Activated CD4-positive, alpha-beta T cell treated with anti-CD3 and anti-CD28 coated beads, Interleukin-10, Interleukin-2, amounts not matched to agents 100 ng/mL and 50 ng/mL, durations not matched to agents 16 hours and 8 hours (primary cell): Measurements from ENCODE around the gene LMX1A.
A peak's percentile ranks its signal among the peaks of the same experiment; 100 is the strongest.

Experiments
- DNase-seq: peaks from one replicate; pipeline ENCODE4 v3.0.0-alpha.2; 2020

LMX1A gene

GRCh38 chr1:165355977-165356811 is at the start of gene LMX1A:
TSS of gene LMX1A (minus strand) at chr1:165356715. CDS start at chr1:165355559, 1,156 bp downstream.
- DNase-seq, result no peak

GRCh38 chr1:165403835-165404482 is 47.4 kb upstream of the LMX1A start:
- peak; percentile 49 for DNase-seq

DNA sequence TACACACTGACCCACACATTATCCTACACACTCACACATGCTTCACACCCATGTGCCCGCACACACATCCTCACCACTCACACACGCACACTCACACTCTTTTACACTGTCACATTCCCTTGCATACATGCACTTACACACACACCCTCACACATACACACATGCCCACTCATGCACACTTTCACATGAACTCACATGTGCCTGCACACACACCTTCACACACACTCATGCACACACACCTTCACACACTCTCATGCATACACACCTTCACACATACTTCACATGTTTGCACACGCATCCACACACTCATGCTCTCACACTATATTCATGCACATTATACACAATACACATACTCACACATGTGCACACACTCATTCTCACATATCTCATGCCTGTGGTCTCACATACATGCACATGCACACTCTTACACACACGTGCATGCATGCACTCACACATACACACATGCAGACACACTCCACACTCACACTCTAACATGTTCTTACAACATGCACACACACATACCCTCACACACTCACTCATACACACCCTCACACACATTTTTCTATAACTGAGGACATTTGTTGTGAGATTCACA is 46.1 kb upstream of the LMX1A start:
- no peak for DNase-seq

GRCh38 chr1:165397944-165398343 is 41.4 kb upstream of the LMX1A start:
- peak; percentile 50 for DNase-seq

DNA sequence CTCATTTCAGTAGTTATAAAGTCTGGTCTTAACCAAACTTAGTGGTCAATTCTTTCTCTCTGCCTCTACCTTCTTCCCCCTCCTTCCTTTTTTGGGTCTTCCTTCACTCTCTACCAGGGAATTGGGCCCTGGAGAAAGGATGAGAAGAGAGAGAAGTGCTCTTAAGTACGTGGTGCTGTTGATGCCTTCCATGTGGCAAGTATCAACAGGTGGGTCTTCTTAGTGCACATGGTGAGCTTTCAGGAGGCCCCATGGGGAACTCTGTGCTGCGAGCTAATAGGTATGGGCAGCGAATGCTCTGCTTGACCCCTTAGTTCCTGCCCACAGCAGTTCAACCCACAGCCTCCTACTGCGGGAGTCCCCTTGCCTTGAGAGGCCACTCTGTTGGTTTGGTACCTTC is 39.4 kb upstream of the LMX1A start:
- DNase-seq, result no peak

DNA sequence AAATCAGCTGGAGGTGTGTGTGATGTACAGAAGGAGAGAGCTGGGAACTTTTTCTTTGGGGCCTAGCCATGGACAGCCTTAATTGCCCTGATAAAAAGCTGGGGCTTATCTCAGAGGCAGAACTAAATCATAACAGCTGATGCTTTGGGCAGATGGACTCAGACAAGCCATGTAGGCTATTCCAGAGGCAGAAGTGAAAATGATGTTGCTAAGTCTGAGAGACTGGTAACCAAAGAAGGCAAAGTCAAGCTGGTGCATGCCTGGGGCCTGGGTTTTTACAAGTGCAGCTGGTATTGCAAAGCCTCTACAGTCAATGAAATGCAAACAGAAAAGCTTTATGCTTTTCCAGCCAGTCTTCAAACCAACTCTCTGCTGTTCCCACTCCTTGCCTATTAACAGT is 39.0 kb upstream of the LMX1A start:
- no peak for DNase-seq

GRCh38 chr1:165392634-165393571 is 36.4 kb upstream of the LMX1A start:
- DNase-seq, result peak; percentile 94

DNA sequence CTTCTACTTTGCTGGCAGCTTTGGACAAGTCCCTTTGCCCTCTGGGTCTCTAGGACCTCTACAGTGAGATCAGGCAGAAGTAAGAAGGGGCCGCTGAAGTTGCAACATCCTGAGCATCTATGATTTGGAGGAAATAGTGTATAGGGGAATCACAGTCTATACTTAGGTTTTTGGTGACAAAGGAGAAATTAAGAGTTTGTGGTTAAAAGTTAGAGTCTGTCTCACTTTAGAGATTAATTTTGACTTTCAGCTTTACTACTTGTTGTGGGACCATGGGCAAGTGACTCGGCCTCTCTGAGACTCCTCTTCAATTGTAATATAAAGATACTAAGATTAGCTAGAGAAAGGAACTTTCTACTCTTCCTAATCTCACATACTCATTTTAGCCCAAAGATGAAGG is 33.1 kb upstream of the LMX1A start:
- peak; percentile 6 for DNase-seq

GRCh38 chr1:165387961-165388360 is 31.4 kb upstream of the LMX1A start:
- DNase-seq, result no peak

DNA sequence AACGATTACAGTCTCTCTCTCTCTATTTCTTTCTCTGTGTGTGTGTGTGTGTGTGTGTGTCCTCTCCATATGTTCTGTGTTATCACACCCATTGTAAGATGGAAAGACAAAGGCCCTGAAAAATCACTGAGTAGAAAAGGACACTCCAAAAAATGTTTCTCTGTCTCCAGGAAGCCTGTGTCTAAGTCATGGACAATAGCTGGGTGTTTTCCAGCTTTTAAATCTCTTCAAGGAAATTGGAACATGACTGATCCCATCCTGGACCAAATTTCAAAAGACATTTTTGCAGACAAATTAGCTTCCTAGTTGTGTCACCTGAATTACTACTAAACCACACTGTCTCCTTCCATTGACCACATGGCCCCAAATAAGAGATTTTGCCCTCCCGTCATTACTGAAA is 31.0 kb upstream of the LMX1A start:
- no peak for DNase-seq

DNA sequence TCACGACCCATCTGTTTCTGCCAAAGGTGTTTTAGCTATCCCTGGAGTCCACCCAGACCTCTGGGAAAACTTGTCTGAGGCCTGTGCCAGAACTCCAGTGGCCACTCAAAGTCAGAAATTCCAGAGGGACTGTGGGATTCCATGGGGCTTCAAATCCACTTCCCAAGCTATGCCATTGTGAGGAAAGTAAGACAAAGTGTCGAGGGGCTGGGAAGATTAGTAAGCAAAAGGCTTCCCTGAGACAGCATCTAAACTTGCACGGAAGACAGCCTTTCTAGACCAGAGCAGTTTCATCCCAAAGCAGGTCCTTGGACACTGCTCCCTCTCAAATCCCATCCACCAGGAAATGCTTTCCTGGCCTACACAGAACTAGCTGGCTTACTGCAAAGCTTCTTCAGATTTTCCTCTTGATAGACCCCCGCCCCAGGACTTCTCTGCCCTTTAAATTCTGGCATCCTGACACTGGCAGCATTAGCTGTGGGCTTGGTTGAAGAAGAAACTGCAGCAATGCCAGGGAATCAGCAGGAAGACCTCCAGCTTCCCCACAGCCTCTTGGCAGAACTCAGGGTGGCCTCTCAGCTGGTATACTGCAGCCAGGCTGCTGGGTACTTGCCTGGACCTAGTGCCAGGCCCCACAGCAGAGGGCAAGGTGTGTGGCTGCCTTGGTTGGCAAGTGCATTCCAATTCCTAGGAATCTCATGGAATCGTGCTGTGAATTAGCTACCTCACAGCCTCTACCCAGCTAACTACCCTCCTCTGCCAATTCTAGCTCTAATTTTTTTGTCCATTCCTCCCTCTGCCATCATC is 27.3 kb upstream of the LMX1A start:
- no peak for DNase-seq

DNA sequence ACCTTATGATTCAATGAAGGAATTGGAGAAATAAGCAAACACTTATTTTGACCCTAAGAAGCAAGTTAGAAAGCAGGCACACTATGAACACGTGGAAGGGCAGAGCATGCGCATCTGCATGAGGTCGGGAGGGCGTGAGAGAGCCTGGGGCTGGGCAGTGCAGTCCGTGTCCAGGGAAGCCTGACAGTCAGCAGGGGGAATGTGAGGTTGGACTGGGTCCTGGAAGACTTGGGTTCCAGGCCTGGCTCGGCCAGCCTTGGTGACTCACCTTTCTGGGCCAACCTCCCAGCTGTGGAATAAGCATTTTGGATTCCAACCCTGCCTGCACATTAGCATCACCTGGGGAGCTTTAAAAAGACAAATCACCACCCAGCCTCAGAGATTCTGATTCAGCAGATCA is 26.6 kb upstream of the LMX1A start:
- no peak for DNase-seq

- no peak for DNase-seq
Measured at GRCh38 chr1:165381745-165382505, 25.4 kb upstream of the LMX1A start.

GRCh38 chr1:165376811-165377311 is 20.3 kb upstream of the LMX1A start:
- no peak for DNase-seq

GRCh38 chr1:165376041-165376810 is 19.7 kb upstream of the LMX1A start:
- DNase-seq, result no peak

- no peak for DNase-seq
Measured at GRCh38 chr1:165375623-165376022, 19.1 kb upstream of the LMX1A start.

GRCh38 chr1:165371588-165372225 is 15.2 kb upstream of the LMX1A start:
- DNase-seq, result no peak

GRCh38 chr1:165369255-165369848 is 12.8 kb upstream of the LMX1A start:
- peak; percentile 61 for DNase-seq

DNA sequence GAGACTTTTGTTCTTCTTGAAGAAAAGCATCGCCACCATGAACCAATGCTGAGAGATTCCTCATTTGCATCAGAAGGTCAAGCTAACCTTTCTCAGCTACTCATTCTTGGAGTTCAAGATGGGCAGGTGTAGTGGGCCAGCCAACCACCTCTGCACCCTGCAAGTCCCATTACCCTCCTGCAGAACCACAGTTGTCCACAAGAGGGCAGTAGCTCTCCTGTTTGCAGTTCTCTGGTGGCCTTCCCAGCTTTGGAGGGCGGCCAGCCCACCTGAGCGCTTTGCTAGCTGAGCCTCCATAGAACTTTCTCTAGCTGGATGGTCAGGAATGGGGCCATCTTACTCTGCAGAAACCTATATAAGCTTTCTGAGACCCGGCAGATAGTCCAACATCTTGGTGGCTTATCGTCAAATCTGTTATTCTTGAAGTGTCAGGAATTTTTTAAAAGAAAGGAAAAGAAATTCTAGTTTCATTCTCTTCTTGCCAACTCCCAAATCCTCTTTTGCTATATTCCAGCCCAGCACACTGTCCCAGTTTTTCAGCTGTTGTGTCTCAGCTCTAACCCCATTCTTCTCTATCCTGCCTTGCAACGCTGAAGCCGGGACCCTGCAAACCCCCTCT is 11.0 kb upstream of the LMX1A start:
- peak; percentile 77 for DNase-seq
